GM12878 (cell line): ENCODE data around the gene CRACDL. TPM values are rescaled to one million over a fixed set of nuclear protein-coding genes. Genes with fewer than 3 reads are reported as not detected.
A peak's percentile ranks its signal among the peaks of the same experiment; 100 is the strongest.

ENCODE experiments used
- EED ChIP-seq: sonication (generic); IDR thresholded peaks from 2 replicates; pipeline ENCODE4 v1.6.1; 2016; ENCODE audit warnings: antibody characterized with exemption, low read depth
- ETV6 ChIP-seq, 2 experiments: fragments of 450-650 bp in 1 of 2; IDR thresholded peaks in 1 of 2; conservative IDR thresholded peaks in 1 of 2; 2 replicates each; pipeline ENCODE4 v1.6.1; 2014; ENCODE audit warnings: antibody characterized with exemption in 1 of 2, borderline replicate concordance in 1 of 2, low read depth in 1 of 2, mild to moderate bottlenecking in 1 of 2, moderate library complexity in 1 of 2
- IKZF1 ChIP-seq: fragments of 450-650 bp; conservative IDR thresholded peaks from 2 replicates; pipeline ENCODE4 v1.6.1; 2017; ENCODE audit warnings: antibody characterized with exemption, mild to moderate bottlenecking
- JUND ChIP-seq: IDR thresholded peaks from 2 replicates; pipeline ENCODE4 v1.6.1; 2012; ENCODE audit warnings: low read depth, mild to moderate bottlenecking, low read length, improper control_type of control experiment, moderate library complexity
- RAD51 ChIP-seq: fragments of 450-650 bp; IDR thresholded peaks from 2 replicates; pipeline ENCODE4 v1.6.1; 2016; ENCODE audit warnings: moderate library complexity, mild to moderate bottlenecking, inconsistent platforms
- RUNX3 ChIP-seq: IDR thresholded peaks from 2 replicates; pipeline ENCODE4 v1.6.1; 2012; ENCODE audit warnings: low read length, inconsistent platforms
- TBL1XR1 ChIP-seq: IDR thresholded peaks from 2 replicates; pipeline ENCODE4 v1.6.1; 2012; ENCODE audit warnings: low read depth, low read length, improper control_type of control experiment
- TCF12 ChIP-seq: IDR thresholded peaks from 2 replicates; pipeline ENCODE4 v1.6.1; 2011; ENCODE audit warnings: low read depth, mild to moderate bottlenecking, low read length
- ZBED1 ChIP-seq: IDR thresholded peaks from 2 replicates; pipeline ENCODE4 v1.6.1; 2016; ENCODE audit warnings: borderline replicate concordance
- ZBTB11 ChIP-seq: fragments of 450-650 bp; formaldehyde crosslinking; IDR thresholded peaks from 2 replicates; pipeline ENCODE4 v1.5.0; 2022; ENCODE audit warnings: mild to moderate bottlenecking, missing genetic modification characterization
- ZNF207 ChIP-seq: fragments of 450-650 bp; IDR thresholded peaks from 2 replicates; pipeline ENCODE4 v1.6.1; 2014; ENCODE audit warnings: antibody characterized with exemption, mild to moderate bottlenecking, borderline replicate concordance
- polyA plus RNA-seq, 11 experiments: library from polyadenylated mRNA; depleted of rRNA in 4 of 11; unstranded in 6 of 11; stranded (reverse) in 5 of 11; fragments of >200 nt; fragmentation: Nextera tagmentation in 4 of 11; fragmentation: Illumina TruSeq in 1 of 11; extraction: Ambion mirVana in 4 of 11; extraction: Trizol in 1 of 11; gene quantifications; 1 replicate in 1 of 11; 2 replicates in 10 of 11; pipeline versions ENCODE4 v1.2.1 to v1.2.3, GENCODE V29; 2011 to 2016; ENCODE audit warnings: inconsistent platforms in 2 of 11, missing spikeins in 2 of 11, low read depth in 1 of 11
- total RNA-seq, 4 experiments: library from RNA; depleted of rRNA in 3 of 4; stranded (reverse); fragments of >200 nt in 3 of 4; fragmentation: Illumina TruSeq in 1 of 4; extraction: Trizol in 1 of 4; gene quantifications; 2 replicates each; pipeline versions ENCODE4 v1.2.1 to v1.2.3, GENCODE V29; 2013 to 2021
- TF ChIP-seq, protein P1 (sequence below): fragments of 450-650 bp; IDR thresholded peaks from 2 replicates; pipeline ENCODE4 v1.6.1; 2017; ENCODE audit warnings: antibody characterized with exemption, mild to moderate bottlenecking, moderate library complexity
- TF ChIP-seq, protein P2 (sequence below): IDR thresholded peaks from 2 replicates; pipeline ENCODE4 v1.6.1; 2011; ENCODE audit warnings: mild to moderate bottlenecking, low read depth, low read length, moderate library complexity; ENCODE audit not compliant: insufficient replicate concordance
- TF ChIP-seq, protein P3 (sequence below): fragments of 450-650 bp; IDR thresholded peaks from 2 replicates; pipeline ENCODE4 v1.6.1; 2014; ENCODE audit warnings: mild to moderate bottlenecking
- TF ChIP-seq, protein P4 (sequence below): IDR thresholded peaks from 2 replicates; pipeline ENCODE4 v1.6.1; 2011; ENCODE audit warnings: borderline replicate concordance, low read depth, mild to moderate bottlenecking, moderate library complexity, low read length; ENCODE audit not compliant: insufficient read depth, poor library complexity, severe bottlenecking
- TF ChIP-seq, protein P5 (sequence below): fragments of 450-650 bp; formaldehyde crosslinking; IDR thresholded peaks from 2 replicates; pipeline ENCODE4 v1.4.0; 2020; ENCODE audit warnings: mild to moderate bottlenecking, moderate library complexity

Gene CRACDL
- total and polyA plus RNA-seq, 10 of the 15 experiments (the other 5 are each of a cell fraction or from before 2014, with no cell fraction given) = 0.03 to 0.72 (median 0.14) TPM

- TF ChIP-seq, protein P1, sequence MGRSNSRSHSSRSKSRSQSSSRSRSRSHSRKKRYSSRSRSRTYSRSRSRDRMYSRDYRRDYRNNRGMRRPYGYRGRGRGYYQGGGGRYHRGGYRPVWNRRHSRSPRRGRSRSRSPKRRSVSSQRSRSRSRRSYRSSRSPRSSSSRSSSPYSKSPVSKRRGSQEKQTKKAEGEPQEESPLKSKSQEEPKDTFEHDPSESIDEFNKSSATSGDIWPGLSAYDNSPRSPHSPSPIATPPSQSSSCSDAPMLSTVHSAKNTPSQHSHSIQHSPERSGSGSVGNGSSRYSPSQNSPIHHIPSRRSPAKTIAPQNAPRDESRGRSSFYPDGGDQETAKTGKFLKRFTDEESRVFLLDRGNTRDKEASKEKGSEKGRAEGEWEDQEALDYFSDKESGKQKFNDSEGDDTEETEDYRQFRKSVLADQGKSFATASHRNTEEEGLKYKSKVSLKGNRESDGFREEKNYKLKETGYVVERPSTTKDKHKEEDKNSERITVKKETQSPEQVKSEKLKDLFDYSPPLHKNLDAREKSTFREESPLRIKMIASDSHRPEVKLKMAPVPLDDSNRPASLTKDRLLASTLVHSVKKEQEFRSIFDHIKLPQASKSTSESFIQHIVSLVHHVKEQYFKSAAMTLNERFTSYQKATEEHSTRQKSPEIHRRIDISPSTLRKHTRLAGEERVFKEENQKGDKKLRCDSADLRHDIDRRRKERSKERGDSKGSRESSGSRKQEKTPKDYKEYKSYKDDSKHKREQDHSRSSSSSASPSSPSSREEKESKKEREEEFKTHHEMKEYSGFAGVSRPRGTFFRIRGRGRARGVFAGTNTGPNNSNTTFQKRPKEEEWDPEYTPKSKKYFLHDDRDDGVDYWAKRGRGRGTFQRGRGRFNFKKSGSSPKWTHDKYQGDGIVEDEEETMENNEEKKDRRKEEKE = no peak
- TF ChIP-seq TBL1XR1 (no peak), RUNX3 (peak; percentile 52), TCF12 (0 out of 2 replicates have a peak, but pooled peaks have one; percentile 15), RAD51 (no peak), EED (peak; percentile 92), ZBTB11 (CRISPR knock-in tag) (no peak), ETV6 (conservative IDR thresholded peaks at IDR 0.05 in 1 of 2, IDR thresholded peaks at IDR 0.05 in 1 of 2; ENCODE audit: borderline replicate concordance in 1 of 2, low read depth in 1 of 2) (0 out of 4 replicates have a peak, but pooled peaks of 1 of the 2 experiments have one; percentile 19), ZNF207 (no peak), IKZF1 (peak; percentile 44; the same call in 1 of the 2 replicates), ZBED1 (peak; percentile 40; the same call in 1 of the 2 replicates), JUND (no peak)
- TF ChIP-seq, protein P2, sequence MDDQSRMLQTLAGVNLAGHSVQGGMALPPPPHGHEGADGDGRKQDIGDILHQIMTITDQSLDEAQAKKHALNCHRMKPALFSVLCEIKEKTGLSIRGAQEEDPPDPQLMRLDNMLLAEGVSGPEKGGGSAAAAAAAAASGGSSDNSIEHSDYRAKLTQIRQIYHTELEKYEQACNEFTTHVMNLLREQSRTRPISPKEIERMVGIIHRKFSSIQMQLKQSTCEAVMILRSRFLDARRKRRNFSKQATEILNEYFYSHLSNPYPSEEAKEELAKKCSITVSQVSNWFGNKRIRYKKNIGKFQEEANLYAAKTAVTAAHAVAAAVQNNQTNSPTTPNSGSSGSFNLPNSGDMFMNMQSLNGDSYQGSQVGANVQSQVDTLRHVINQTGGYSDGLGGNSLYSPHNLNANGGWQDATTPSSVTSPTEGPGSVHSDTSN = peak; percentile 15
- TF ChIP-seq, protein P3, sequence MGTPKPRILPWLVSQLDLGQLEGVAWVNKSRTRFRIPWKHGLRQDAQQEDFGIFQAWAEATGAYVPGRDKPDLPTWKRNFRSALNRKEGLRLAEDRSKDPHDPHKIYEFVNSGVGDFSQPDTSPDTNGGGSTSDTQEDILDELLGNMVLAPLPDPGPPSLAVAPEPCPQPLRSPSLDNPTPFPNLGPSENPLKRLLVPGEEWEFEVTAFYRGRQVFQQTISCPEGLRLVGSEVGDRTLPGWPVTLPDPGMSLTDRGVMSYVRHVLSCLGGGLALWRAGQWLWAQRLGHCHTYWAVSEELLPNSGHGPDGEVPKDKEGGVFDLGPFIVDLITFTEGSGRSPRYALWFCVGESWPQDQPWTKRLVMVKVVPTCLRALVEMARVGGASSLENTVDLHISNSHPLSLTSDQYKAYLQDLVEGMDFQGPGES = no peak
- TF ChIP-seq, protein P4, sequence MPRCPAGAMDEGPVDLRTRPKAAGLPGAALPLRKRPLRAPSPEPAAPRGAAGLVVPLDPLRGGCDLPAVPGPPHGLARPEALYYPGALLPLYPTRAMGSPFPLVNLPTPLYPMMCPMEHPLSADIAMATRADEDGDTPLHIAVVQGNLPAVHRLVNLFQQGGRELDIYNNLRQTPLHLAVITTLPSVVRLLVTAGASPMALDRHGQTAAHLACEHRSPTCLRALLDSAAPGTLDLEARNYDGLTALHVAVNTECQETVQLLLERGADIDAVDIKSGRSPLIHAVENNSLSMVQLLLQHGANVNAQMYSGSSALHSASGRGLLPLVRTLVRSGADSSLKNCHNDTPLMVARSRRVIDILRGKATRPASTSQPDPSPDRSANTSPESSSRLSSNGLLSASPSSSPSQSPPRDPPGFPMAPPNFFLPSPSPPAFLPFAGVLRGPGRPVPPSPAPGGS = no peak
- TF ChIP-seq, protein P5, sequence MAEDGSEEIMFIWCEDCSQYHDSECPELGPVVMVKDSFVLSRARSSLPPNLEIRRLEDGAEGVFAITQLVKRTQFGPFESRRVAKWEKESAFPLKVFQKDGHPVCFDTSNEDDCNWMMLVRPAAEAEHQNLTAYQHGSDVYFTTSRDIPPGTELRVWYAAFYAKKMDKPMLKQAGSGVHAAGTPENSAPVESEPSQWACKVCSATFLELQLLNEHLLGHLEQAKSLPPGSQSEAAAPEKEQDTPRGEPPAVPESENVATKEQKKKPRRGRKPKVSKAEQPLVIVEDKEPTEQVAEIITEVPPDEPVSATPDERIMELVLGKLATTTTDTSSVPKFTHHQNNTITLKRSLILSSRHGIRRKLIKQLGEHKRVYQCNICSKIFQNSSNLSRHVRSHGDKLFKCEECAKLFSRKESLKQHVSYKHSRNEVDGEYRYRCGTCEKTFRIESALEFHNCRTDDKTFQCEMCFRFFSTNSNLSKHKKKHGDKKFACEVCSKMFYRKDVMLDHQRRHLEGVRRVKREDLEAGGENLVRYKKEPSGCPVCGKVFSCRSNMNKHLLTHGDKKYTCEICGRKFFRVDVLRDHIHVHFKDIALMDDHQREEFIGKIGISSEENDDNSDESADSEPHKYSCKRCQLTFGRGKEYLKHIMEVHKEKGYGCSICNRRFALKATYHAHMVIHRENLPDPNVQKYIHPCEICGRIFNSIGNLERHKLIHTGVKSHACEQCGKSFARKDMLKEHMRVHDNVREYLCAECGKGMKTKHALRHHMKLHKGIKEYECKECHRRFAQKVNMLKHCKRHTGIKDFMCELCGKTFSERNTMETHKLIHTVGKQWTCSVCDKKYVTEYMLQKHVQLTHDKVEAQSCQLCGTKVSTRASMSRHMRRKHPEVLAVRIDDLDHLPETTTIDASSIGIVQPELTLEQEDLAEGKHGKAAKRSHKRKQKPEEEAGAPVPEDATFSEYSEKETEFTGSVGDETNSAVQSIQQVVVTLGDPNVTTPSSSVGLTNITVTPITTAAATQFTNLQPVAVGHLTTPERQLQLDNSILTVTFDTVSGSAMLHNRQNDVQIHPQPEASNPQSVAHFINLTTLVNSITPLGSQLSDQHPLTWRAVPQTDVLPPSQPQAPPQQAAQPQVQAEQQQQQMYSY (CRISPR knock-in tag) = no peak
These were observed 187.0 kb downstream of the CRACDL start (continued) for GRCh38 chr2:98749066-98749450.
